H1 (cell line): ENCODE results near the gene YAP1. TPM values are rescaled to one million over a fixed set of nuclear protein-coding genes. Genes with fewer than 3 reads are reported as not detected.

ENCODE experiments used
- CTCF ChIA-PET: fragments of 300-600 bp; sonication (Branson Sonifier 250); formaldehyde crosslinking; loops from one replicate; lab custom pipeline; 2021; ENCODE audit not compliant: partially characterized antibody; lab: Charles Lee
- POLR2A ChIA-PET: fragments of 300-600 bp; sonication (Branson Sonifier 250); formaldehyde crosslinking; loops from one replicate; lab custom pipeline; 2021; ENCODE audit warnings: inconsistent platforms; ENCODE audit not compliant: partially characterized antibody; lab: Charles Lee
- DNase-seq, 2 experiments: peaks; one replicate each; pipeline versions ENCODE4 v3.0.0 to v3.0.0-alpha.2; 2010 to 2022; ENCODE audit warnings: low spot score in 2 of 2, low read depth in 1 of 2, mixed read lengths in 1 of 2
- FAIRE-seq: peaks from 2 replicates; lab custom pipeline; 2011; peaks lifted over from hg19 to GRCh38; lab: Jason Lieb, UNC
- H2AFZ ChIP-seq: 2 replicates; pipeline ENCODE4 v1.8.1; 2012; ENCODE audit warnings: low read length, inconsistent platforms
- H2AK5ac ChIP-seq: 2 replicates; pipeline ENCODE4 v1.6.1; 2013; ENCODE audit warnings: low read depth, low read length
- H2BK120ac ChIP-seq: replicated peaks from 2 replicates; pipeline ENCODE3; 2013; ENCODE audit warnings: low read depth, low read length, inconsistent platforms
- H2BK12ac ChIP-seq: 2 replicates; pipeline ENCODE4 v1.6.1; 2013; ENCODE audit warnings: low read depth, low read length
- H2BK15ac ChIP-seq: 2 replicates; pipeline ENCODE4 v1.6.1; 2013; ENCODE audit warnings: low read length
- H2BK20ac ChIP-seq: 2 replicates; pipeline ENCODE4 v1.6.1; 2013; ENCODE audit warnings: low read length
- H2BK5ac ChIP-seq: 2 replicates; pipeline ENCODE4 v1.6.1; 2013; ENCODE audit warnings: low read depth, low read length
- H3K14ac ChIP-seq: 2 replicates; pipeline ENCODE4 v1.6.1; 2013; ENCODE audit warnings: inconsistent platforms; ENCODE audit not compliant: insufficient read length
- H3K18ac ChIP-seq: 2 replicates; pipeline ENCODE4 v1.6.1; 2013; ENCODE audit warnings: low read length; ENCODE audit errors: extremely low read depth
- H3K23ac ChIP-seq: 2 replicates; pipeline ENCODE4 v1.6.1; 2013; ENCODE audit warnings: inconsistent platforms; ENCODE audit not compliant: insufficient read length
- H3K23me2 ChIP-seq: 2 replicates; pipeline ENCODE4 v1.6.1; 2013; ENCODE audit warnings: low read depth, low read length
- H3K27ac ChIP-seq: 2 replicates; pipeline ENCODE4 v1.6.1; 2011; ENCODE audit warnings: low read depth, low read length, inconsistent platforms
- H3K27me3 ChIP-seq, 4 experiments: replicated peaks in 1 of 4; 1 replicate in 1 of 4; 2 replicates in 3 of 4; pipeline versions ENCODE4 v1.6.1 to v1.8.1; 2011 to 2013; ENCODE audit warnings: low read length in 3 of 4, mild to moderate bottlenecking in 3 of 4, inconsistent platforms in 2 of 4, mixed read lengths in 2 of 4, moderate library complexity in 1 of 4; ENCODE audit not compliant: control insufficient read depth in 3 of 4, insufficient read depth in 3 of 4; ENCODE audit errors: extremely low read depth in 1 of 4
- H3K36me3 ChIP-seq, 4 experiments: 2 replicates each; pipeline versions ENCODE4 v1.6.1 to v1.8.1; 2011 to 2013; ENCODE audit warnings: mild to moderate bottlenecking in 4 of 4, low read length in 3 of 4, moderate library complexity in 2 of 4, control low read depth in 1 of 4, inconsistent platforms in 1 of 4; ENCODE audit not compliant: insufficient read depth in 4 of 4, control insufficient read depth in 2 of 4
- H3K4ac ChIP-seq: replicated peaks from 2 replicates; pipeline ENCODE3; 2013; ENCODE audit warnings: low read length, low read depth, mixed read lengths, inconsistent platforms; ENCODE audit not compliant: insufficient read length
- H3K4me1 ChIP-seq, 4 experiments: replicated peaks in 1 of 4; 1 replicate in 1 of 4; 2 replicates in 3 of 4; pipeline versions ENCODE4 v1.6.1 to v1.8.1; 2011 to 2013; ENCODE audit warnings: low read length in 3 of 4, inconsistent platforms in 2 of 4, mixed read lengths in 1 of 4; ENCODE audit not compliant: insufficient read depth in 4 of 4, control insufficient read depth in 3 of 4
- H3K4me2 ChIP-seq, 2 experiments: 2 replicates each; pipeline versions ENCODE4 v1.6.1 to v1.8.1; 2011 to 2013; ENCODE audit warnings: low read depth in 2 of 2, low read length in 2 of 2, control low read depth in 1 of 2, inconsistent platforms in 1 of 2, mild to moderate bottlenecking in 1 of 2; ENCODE audit not compliant: insufficient read depth in 1 of 2
- H3K4me3 ChIP-seq, 4 experiments: fragments of 200-600, 300-600 bp in 1 of 4; sonication (generic), shearing (Covaris generic), sonication (Bioruptor Twin) in 1 of 4; 2 replicates each; pipeline versions ENCODE4 v1.5.1 to v1.8.1; 2011 to 2016; ENCODE audit warnings: low read length in 4 of 4, low read depth in 3 of 4, control low read depth in 2 of 4, inconsistent platforms in 2 of 4, mild to moderate bottlenecking in 2 of 4, mixed read lengths in 1 of 4, moderate library complexity in 1 of 4; ENCODE audit not compliant: insufficient read depth in 2 of 4; ENCODE audit errors: extremely low read depth in 1 of 4
- H3K56ac ChIP-seq: replicated peaks from 2 replicates; pipeline ENCODE3; 2013; ENCODE audit warnings: low read depth, mild to moderate bottlenecking, mixed read lengths, low read length, inconsistent platforms; ENCODE audit not compliant: insufficient read length
- H3K79me1 ChIP-seq: 2 replicates; pipeline ENCODE4 v1.6.1; 2013; ENCODE audit warnings: low read depth, low read length, control low read depth
- H3K79me2 ChIP-seq, 2 experiments: 2 replicates each; pipeline versions ENCODE4 v1.6.1 to v1.8.1; 2012 to 2013; ENCODE audit warnings: low read length in 2 of 2, mild to moderate bottlenecking in 2 of 2, inconsistent platforms in 1 of 2; ENCODE audit not compliant: insufficient read depth in 2 of 2, control insufficient read depth in 1 of 2
- H3K9ac ChIP-seq, 4 experiments: replicated peaks in 1 of 4; 1 replicate in 1 of 4; 2 replicates in 3 of 4; pipeline versions ENCODE4 v1.6.1 to v1.8.1; 2011 to 2013; ENCODE audit warnings: low read depth in 3 of 4, low read length in 3 of 4, control low read depth in 2 of 4, mild to moderate bottlenecking in 2 of 4, moderate library complexity in 2 of 4, inconsistent platforms in 1 of 4; ENCODE audit errors: extremely low read depth in 1 of 4
- H3K9me3 ChIP-seq, 2 experiments: 2 replicates each; pipeline versions ENCODE4 v1.6.1 to v1.8.1; 2012 to 2013; ENCODE audit warnings: mild to moderate bottlenecking in 2 of 2, moderate library complexity in 2 of 2, control low read depth in 1 of 2, inconsistent platforms in 1 of 2, low read depth in 1 of 2, low read length in 1 of 2, mixed read lengths in 1 of 2; ENCODE audit not compliant: insufficient read depth in 2 of 2
- H4K20me1 ChIP-seq, 2 experiments: replicated peaks in 1 of 2; 2 replicates each; pipeline versions ENCODE3 to v1.8.1; 2011 to 2013; ENCODE audit warnings: inconsistent platforms in 2 of 2, low read length in 2 of 2, mild to moderate bottlenecking in 1 of 2; ENCODE audit not compliant: insufficient read depth in 2 of 2, control insufficient read depth in 1 of 2
- H4K5ac ChIP-seq: 2 replicates; pipeline ENCODE4 v1.6.1; 2013; ENCODE audit warnings: low read length, low read depth, mixed read lengths, inconsistent platforms; ENCODE audit not compliant: insufficient read length
- H4K8ac ChIP-seq: 2 replicates; pipeline ENCODE4 v1.8.0; 2013; ENCODE audit warnings: mild to moderate bottlenecking, moderate library complexity, low read length, inconsistent platforms; ENCODE audit not compliant: insufficient read depth; ENCODE audit errors: extremely low read depth
- H4K91ac ChIP-seq: replicated peaks from 2 replicates; pipeline ENCODE3; 2013; ENCODE audit warnings: low read length, mixed read lengths, inconsistent platforms; ENCODE audit not compliant: insufficient read length
- RAD21 ChIP-seq, 2 experiments: IDR thresholded peaks in 1 of 2; conservative IDR thresholded peaks in 1 of 2; 2 replicates each; pipeline ENCODE4 v1.6.1; 2011; ENCODE audit warnings: low read depth in 2 of 2, low read length in 2 of 2, improper control_type of control experiment in 1 of 2, inconsistent platforms in 1 of 2, mild to moderate bottlenecking in 1 of 2, moderate library complexity in 1 of 2
- SIN3A ChIP-seq, 2 experiments: IDR thresholded peaks in 1 of 2; conservative IDR thresholded peaks in 1 of 2; 2 replicates each; pipeline ENCODE4 v1.6.1; 2011 to 2012; ENCODE audit warnings: low read length in 2 of 2, improper control_type of control experiment in 1 of 2, low read depth in 1 of 2, mild to moderate bottlenecking in 1 of 2
- SRF ChIP-seq: IDR thresholded peaks from 2 replicates; pipeline ENCODE4 v1.6.1; 2011; ENCODE audit warnings: mild to moderate bottlenecking, low read depth, low read length, moderate library complexity
- polyA plus RNA-seq, 7 experiments: library from polyadenylated mRNA; depleted of rRNA in 3 of 7; stranded (reverse) in 5 of 7; unstranded in 2 of 7; fragments of >200 nt in 5 of 7; fragments of 200-250 nt in 2 of 7; gene quantifications; 1 replicate in 5 of 7; 2 replicates in 1 of 7; 4 replicates in 1 of 7; pipeline versions ENCODE4 v1.2.1 to v1.2.3, GENCODE V29; 2011 to 2013; ENCODE audit warnings: missing spikeins in 2 of 7, mixed read lengths in 2 of 7
- total RNA-seq: library from RNA; stranded (reverse); fragmentation: NEBNext Ultra II Directional; extraction: Animal tissue kit (Norgen Biotek cat#: 25700); gene quantifications from 2 replicates; pipeline ENCODE4 v1.2.1, GENCODE V29; 2021

The YAP1 gene
- total and polyA plus RNA-seq, 2 of the 8 experiments (the other 6 are each of a cell fraction or from before 2014, with no cell fraction given): 62.0 to 108 TPM

- H2BK20ac ChIP-seq: no peak overlapping the region
- H4K5ac ChIP-seq: no peak overlapping the region
- DNase-seq: no peak
- no peaks in the 10 kb centered on the region for H4K20me1 ChIP-seq
- no peak overlapping the region for H2AFZ ChIP-seq
- H2AK5ac ChIP-seq: no peak overlapping the region
- H3K4me1 ChIP-seq: peaks cover 0 to 22% (median 3%) of the 10 kb centered on the region in 4 experiments; a peak in 4 of 7 replicates
- no peak overlapping the region for H2BK15ac ChIP-seq
- no peak overlapping the region for H2BK12ac ChIP-seq
- TF ChIP-seq RAD21 (IDR thresholded peaks at IDR 0.05 in 1 of 2, conservative IDR thresholded peaks at IDR 0.05 in 1 of 2; ENCODE audit: low read depth in 2 of 2, low read length in 2 of 2) (no peak), SIN3A (conservative IDR thresholded peaks at IDR 0.05 in 1 of 2, IDR thresholded peaks at IDR 0.05 in 1 of 2; ENCODE audit: low read depth in 1 of 2, low read length in 2 of 2) (no peak), SRF (no peak)
- TF ChIP-seq, all 59 proteins: peak for 0
- no peak overlapping the region for H3K9ac ChIP-seq
- no peak overlapping the region for H3K4ac ChIP-seq
- no peaks in the 10 kb centered on the region for H3K79me1 ChIP-seq
- H3K14ac ChIP-seq: no peak overlapping the region
- H3K79me2 ChIP-seq: peaks cover 0 to 8% of the 10 kb centered on the region in 2 experiments; a peak in 2 of 4 replicates
- H3K9me3 ChIP-seq: peaks cover 0 to 4% of the 10 kb centered on the region in 2 experiments; a peak in 1 of 4 replicates
- no peaks in the 10 kb centered on the region for H3K27me3 ChIP-seq
- no peak overlapping the region for H3K4me3 ChIP-seq
- no peak for FAIRE-seq
- no peak overlapping the region for H2BK5ac ChIP-seq
- H3K23me2 ChIP-seq: no peaks in the 10 kb centered on the region
- no peak overlapping the region for H4K8ac ChIP-seq
- POLR2A ChIA-PET: no interaction called here
- no peak overlapping the region for H4K91ac ChIP-seq
- no peak overlapping the region for H2BK120ac ChIP-seq
- H3K18ac ChIP-seq: no peak overlapping the region
- H3K56ac ChIP-seq: no peak overlapping the region
- H3K23ac ChIP-seq: no peak overlapping the region
- CTCF ChIA-PET: interaction anchor here (1.5 kb wide), 1 partner anchor 75 kb away, joined by 3 read pairs; no protein-coding TSS in a partner anchor
- no peak overlapping the region for H3K4me2 ChIP-seq
- peaks cover 0 to 12% (median 2%) of the 10 kb centered on the region in 4 experiments; a peak in 3 of 8 replicates for H3K36me3 ChIP-seq
- H3K27ac ChIP-seq: no peak overlapping the region
These were observed 84.0 kb downstream of the YAP1 start for GRCh38 chr11:102194257-102194656.
